Left renal pelvis (tissue), 4 donors: ENCODE results near the gene PRICKLE4. TPM values are rescaled to one million over a fixed set of nuclear protein-coding genes. Genes with fewer than 3 reads are reported as not detected.
"Not testable (repeated sequence)": the region's sequence is repeated elsewhere in the genome, so short reads cannot be mapped to it uniquely, and the experiment has no call there.

ENCODE experiments used
- DNase-seq, 4 donors: peaks; one replicate each; pipeline ENCODE4 v3.0.0-alpha.2; 2013; ENCODE audit warnings: low read depth in 4 of 4, low spot score in 3 of 4
- polyA plus RNA-seq, 4 donors: library from polyadenylated mRNA; unstranded; fragments of 120-200 nt; gene quantifications; one replicate each; pipeline ENCODE4 v1.2.1, GENCODE V29; 2013; ENCODE audit not compliant: insufficient read length in 4 of 4

The PRICKLE4 gene
- polyA plus RNA-seq, 4 donors, result 4.2 to 10.8 (median 5.1) TPM

DNA sequence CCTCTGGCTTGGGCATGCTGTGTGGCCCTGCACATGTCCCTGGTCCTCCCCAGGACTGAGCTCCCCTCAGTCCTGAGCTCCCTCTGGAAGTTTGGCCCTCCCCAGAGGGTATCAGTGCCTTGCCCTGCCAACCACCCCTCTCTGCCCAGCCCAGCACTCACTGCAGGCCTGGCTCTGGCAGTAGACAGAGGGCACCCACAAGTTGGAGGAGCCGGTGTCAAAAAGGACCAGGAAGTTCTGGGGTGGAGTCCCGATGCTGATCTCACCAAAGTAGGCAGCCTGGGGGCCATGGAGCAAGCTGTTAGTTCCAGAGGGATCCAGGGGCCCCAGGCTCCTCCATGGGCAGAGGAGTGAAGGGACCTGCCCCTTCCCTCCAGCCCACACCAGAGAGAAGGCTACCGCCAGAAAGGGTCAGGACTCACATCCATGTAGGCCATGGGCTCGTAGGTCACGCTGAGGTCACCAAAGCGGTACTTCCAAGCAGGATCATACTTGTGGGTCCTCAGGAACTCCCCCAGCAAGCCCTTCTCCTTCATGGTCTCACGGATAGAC lies 36.3 kb upstream of the PRICKLE4 start:
- no peak for DNase-seq

DNA sequence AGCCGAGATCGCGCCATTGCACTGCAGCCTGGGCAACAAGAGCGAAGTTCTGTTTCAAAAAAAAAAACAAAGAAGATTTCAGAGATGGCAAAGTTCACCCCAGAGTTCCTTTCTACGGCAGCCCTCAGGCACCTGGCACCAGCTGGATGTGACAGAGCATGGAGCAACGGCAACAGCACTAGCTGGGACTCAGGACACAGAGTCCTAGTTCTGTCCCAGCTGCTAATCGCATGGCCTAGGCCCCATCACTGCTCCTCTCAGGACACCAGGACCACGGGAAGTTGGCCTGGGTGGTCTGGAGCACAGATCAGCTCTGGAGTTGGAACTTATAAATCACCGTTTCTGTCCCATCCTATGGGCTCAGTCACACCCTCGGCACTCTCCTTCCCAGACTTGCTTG lies 34.5 kb upstream of the PRICKLE4 start:
- DNase-seq, result no peak

DNA sequence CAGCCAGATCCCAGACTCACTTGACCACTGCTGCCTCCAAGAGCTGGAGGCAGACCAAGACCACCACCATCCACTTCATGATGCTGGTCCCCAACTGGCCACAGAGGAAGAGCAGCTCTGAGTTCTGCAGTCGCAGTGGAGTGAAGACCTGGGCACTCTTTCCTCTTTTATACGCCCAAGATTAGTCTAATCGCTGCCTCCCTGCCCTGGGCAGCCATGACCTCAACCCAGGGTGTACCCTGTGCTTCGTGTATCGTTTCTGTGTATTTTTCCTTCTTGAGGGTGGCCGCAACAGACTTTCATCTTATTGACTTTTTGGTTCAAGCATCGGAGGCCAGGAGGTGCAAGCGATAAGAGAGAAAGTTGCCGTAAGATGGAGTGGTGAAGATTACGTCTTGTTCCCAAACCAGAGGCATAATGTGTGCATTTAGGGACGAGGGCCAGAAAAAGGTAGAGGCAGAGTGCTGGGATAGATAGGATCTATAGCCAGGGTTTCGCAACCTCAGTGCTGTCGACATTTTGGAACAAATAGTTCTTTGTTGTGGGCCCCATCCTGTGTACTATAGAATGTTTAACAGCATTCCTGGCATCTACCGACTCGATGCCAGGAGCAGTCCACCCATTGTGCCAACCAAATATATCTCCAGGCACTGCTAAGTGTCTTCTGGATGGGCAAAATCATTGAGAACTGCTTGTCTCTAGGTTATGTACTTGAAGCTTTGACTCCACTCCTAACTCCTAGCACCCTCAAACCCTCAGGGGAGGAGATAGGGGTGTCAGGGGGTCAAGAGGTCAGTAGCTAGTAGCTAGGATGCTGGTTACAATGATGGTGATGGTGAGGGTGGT lies 33.1 kb upstream of the PRICKLE4 start, which contains the start of gene PGC:
TSS of gene PGC (minus strand) at position 142 of the 846 bp plus-strand sequence. CDS start at position 79, 63 bp downstream.
- no peak for DNase-seq

DNA sequence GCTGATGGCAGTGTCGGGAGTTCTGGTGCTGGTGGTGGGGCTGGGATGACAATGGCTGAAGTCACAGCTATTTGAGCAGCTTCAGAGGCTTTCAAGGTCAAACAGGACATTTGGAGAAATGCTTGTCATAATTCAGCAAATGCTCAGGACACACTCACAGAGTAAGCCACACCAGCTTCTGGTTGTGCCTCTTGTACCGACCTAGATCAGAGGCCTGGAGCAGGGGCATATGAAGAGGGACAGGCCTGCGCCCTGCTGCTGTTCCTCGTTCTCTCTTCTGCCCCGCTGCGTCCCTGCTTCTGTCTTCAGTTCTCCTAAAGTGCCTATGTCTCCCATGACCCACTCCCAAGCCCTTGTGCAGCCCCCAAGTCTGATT lies 32.5 kb upstream of the PRICKLE4 start:
- DNase-seq, result no peak

DNA sequence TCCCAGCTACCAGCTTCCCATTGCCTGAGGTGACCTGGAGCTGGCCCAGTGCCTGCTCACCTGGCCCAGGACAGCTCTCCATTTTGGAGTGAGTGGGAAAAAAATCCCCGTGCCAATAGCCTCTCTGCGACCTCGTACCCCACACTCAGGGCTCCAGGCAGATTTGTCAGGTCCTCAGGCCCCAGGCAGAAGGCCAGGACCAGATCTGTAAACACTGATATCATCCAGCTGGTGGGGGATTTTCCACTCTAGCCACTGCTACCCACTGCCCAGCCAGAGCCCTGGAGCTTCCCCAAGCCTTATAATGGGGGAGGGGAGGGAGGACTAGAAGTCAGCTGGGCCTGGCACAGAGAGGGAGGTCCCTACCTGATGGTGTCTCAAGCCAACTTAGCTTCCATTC lies 32.0 kb upstream of the PRICKLE4 start:
- DNase-seq, result no peak

DNA sequence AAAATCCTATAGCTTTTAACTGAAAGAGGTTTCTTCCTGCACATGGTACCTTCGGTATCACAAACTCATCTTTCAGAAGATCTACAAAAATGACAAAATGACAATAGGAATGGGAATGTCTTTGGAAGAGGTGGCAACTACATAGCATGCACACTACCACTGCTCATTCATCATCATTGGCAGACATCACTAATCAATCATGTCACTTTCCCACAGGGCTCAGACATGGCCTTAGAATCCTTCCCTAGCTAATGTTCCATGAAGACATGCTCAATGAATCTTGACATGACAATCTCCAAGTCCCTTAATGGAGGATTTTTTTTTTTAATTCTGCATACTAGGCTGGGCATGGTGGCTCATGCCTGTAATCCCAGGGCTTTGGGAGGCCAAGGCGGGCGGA lies 30.2 kb upstream of the PRICKLE4 start:
- no peak for DNase-seq

DNA sequence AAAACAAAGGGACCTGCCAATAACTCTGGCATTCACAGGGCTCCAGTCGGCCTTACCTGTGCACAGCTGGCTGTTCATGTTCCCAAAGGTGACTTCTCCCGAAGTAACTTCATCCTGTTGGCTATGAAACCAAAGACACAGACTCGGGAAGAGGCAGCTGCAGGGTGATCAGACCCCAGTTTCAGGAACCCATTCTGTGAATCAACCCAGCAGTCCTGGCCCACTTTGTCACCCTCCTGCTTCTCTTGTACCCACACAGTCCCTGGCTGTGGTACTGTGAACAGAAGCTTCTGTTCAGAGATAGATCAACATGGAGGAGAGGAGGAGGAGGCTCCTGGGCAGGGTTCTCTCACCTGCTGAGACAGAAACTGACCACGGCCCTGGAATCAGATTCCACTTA lies 24.7 kb upstream of the PRICKLE4 start:
- no peak for DNase-seq

DNA sequence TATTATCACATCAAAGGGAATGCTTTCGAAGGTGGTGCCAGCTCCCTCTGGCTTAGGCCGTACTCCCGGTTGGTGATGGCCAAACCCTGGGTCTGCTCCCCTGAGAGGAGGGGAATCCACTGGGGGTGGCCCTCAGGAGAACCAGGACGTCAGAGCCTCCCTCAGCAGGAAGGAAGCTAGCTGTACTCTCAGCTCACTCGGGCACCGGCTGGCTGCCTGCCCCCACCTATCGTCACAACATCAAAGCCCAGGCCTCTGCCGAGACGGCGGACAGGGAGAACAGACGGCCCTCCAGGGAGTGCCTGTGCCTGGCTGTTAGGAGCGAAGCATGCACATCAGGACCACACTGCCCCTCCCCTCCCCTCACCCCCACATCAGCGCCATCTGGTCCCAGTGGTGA lies 24.2 kb upstream of the PRICKLE4 start:
- DNase-seq, result no peak

DNA sequence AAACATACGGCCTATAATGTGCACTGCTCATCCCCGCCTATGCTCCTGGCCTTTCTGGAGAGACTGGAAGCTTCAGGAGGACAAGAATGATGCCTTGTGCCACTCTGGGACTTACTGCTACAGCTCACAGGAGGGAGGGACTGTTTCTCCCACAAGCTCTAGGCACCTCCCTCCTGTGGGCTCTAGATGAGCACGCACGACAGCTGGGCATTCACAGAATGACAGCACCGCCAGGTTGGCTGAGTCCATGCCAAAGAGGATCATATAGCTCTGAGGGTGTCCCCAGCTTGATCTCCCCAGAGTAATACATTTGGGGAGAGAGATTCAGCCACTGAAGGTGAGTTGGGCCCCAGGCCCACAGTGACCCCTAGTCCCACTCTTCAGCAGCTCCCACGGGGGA lies 23.3 kb upstream of the PRICKLE4 start:
- DNase-seq, result no peak

DNA sequence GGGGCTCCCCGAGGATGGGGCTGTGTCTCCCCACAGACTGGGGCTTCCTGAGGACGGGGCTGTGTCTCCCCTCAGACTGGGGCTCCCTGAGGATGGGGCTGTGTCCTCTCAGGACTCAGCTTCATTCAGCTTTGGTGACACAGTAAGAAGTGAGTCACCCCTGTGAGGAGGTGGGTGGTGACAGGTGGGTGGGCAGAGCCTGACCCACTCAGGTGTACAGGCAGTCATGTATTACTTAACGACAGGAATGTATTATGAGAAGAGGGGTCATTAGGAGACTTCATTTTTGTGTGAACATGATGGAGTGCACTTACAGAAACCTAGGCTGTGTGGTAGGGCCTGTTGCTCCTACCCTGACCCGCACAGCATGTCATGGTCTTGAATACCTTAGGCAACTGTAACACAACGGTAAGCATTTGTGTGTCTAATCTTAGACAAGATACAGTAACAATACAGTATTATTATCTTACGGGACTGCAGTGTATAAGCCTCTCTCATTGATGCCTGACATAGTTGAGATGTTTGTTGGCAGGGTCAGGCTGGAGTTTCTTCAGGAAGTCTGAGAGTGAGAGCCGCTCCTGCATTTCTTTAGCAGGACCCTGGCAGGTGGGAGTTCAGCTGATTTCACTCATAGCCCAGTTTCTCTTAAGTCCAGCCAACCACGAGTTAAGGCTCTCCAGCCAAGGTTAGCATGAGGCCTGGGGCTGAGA lies 22.5 kb upstream of the PRICKLE4 start:
- no peak for DNase-seq

DNA sequence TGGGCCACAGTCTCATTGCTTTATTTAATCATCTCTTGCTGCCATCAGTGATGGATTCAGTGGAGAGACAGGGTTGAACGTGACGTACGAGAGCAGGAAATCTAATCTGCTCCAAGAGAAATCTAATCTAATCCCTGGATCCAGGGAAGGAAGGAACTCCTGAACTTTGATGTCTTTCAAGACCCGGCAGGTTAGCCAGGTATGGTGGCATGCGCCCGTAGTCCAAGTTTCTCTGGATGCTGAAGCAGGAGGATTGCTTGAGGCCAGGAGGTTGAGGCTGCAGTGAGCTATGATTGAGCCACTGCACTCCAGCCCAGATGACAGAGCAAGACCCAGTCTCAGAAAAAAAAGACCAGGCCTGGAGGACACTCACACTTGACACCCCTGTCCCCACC lies 21.9 kb upstream of the PRICKLE4 start:
- no peak for DNase-seq

DNA sequence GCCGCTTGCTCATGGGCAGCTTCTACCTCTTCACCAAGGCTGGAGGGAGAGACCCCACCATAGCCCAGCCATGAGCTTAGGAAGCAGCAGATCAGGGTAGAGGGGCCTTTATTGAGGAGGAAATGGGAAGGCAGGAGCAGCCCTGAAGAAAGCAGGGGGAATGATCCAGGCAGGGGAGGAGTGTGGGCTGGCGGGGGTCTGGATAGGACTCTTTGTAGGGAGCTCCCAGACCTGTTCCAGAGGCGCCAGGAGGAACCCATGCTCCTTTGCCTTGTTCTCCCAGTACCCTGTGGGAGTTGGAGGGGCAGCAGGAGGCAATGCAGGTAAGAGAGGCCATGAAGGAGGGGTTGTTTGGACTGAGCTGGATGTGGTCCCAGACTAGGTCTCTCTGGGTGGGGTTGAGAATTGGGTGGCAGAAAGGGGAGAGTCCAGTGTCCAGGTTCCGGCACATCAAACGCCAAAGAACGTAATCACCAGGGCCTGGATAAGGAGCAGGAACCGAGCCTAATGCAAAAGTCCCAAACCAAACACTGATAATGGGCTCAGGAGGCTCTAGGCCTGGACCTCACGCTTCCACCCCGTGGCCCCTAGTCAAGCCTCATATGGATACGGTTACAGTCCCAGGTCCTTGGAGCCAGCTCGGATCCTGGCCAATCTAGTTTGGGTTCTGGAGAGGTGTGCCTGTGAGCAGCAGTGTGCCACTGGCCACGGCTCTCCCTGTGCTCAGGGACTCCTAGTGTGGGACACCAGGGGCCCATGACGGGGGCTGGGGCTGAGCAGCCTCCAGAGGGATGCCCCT lies 21.3 kb upstream of the PRICKLE4 start:
- no peak for DNase-seq

DNA sequence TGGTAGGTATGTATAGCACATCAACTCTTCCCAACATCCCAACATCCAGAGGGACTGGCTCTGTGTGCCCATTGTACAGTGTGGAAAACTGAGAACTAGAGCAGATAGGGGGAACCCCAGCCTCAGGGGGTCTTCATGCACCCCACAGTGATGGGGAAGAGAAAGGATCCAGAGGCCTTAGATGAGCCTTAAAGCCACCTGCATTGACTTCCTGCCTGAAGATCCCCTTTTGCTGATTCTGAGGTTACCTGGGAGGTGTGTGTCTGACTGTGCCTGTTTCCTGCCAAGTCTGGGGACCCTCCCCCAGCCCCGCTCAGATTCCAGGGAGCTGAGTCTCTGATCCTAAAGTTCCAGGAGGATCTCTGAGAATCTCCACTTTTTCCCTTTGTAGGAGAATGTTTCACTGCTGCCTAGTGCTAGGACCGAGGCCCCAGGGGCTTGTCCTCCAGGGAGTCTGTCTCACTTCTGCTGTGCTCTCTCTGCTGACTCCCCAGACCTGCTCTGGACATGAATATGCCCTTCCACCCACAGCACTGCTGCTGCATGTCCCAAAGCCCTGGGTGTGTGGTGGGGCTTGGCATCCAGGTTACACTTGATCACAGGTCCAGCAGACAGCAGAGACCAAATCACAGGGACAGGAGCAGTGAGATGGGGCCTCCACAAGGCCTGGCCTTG lies 20.5 kb upstream of the PRICKLE4 start:
- DNase-seq, result no peak

DNA sequence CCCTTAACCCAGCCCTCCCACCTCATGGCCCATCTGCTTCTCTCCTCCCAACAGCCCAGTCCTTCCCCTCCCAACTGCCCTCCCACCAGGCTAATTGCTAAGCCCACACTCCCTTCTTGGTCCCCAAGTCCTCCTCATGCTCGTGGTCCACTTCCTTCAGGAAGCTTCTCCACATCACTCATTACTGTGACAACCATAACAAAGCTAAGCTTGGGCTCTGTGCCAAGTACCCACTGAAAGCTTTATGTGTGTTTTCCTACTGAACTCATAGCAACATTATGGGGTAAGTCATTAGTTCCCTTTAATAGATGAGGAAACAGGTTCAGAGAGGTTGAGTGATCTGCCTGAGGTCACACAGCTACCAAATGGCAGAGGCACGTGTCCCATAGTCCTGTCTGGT lies 17.1 kb upstream of the PRICKLE4 start:
- DNase-seq, result no peak

DNA sequence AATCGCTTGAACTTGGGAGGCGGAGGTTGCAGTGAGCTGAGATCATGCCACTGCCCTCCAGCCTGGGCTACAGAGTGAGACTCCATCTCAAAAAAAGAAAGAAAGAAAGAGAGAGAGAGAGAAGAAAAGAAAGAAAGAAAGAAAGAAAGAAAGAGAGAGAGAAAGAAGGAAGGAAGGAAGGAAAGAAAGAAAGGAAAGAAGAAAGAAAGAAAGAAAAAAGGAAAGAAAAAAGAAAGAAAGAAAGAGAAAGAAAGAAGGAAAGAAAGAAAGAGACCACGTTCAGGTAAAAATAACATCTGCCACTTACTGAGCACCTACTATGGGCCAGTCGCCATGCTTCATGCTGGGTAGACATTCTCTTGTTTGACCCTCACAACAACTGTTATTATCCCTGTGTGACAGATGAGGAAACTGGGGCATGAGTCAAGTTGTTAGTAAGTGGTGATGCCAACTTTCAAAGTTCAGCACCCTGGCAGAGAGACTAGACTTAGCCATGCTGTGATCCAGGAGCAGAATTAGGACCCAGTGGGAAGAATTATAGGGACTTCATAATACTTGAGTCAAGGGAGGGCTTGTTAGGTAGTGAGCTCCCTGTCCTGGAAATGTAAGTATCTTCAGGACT lies 14.4 kb upstream of the PRICKLE4 start:
- not testable (repeated sequence) for DNase-seq

DNA sequence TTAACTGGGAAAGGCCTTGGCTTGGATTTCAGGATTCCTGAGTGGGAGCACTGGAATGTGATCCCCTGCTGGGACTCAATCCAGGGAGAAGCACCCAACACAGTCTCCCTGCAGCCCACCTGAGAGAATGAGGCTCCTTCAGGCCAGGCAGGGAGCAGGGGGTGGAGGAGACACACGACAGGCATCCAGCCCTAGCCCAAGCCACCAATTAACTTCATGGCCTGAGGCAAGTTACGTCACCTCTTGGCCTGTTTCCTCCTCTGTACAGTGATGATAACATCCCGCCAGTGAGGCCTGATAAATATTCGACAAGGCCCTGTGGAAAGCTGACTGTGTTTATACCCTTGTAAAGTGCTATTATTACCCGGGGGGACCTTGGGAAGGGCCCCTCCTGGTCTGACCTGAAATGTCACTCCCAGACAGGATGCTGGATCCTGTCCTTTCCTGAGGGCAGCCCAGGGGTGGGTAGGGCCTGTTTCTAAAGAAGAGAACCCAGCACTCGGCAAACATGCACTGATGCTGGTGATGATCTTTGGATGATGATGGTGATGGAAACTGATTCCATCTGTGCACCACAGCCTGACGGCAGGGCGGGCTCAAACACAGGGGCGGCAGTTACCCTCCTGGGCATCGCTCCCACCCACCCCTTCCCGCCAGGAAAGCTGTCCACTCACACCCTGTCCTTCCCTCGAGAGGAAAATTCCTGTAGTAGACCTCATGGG lies 13.3 kb upstream of the PRICKLE4 start:
- no peak for DNase-seq

DNA sequence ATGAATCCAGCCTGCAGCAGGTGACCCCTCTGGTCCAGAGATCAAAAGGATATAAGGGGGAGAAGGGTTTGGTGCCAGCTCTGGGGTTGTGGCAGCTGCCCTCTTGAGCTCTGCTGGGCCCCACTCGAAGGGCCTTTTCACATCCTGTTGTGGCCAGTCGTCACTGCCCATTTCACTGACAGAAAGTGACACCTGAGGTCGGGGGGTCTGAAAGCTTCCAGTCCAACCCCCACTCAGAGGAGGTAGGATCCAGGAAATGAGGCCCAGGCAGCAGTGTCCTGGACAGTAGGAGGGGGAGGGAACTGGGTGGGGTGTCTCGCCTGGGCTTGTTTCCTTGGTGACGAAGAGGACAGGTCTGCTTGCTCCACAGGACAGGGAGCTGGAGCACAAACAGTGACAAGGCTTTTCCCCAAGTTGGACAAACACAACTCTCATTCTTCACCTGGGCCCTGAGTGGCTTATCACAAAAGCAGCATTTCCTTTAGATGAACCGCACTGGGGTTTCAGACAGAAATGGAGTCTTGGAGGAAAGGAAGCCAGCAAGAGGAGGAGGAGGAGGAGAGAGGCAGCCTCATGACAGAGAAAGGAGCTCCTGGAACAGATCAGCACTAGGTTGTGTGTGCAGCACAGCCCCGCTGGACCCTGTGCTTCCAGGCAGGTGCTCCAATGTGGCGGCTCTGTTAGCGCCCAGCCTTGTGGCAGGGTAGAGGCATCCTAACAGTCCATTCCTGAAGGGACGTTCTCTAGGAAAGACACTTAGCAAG lies 11.9 kb upstream of the PRICKLE4 start:
- DNase-seq, result no peak

DNA sequence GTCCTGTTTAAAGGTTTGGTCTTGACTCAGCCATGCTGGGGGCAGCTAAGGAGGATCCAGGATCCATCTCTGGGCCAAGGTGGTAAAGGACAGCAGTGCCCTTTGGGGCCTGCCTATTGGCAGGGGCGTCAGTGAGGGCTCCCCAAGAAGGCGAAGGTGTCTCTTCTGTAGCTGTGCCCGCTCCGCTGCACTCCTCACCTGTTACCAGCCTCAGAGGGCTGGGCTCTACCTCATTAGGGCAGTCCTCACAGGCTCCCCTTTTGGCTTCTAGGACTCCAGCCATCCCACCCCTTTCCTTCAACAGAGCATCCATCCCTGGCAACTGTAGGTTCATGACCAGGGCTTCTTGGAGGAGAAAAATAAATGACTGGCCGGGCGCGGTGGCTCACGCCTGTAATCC lies 11.2 kb upstream of the PRICKLE4 start:
- no peak for DNase-seq
